Measurements from ENCODE around the gene SLC2A9. TPM values are rescaled to one million over a fixed set of nuclear protein-coding genes. Genes with fewer than 3 reads are reported as not detected.

Gene SLC2A9
- total RNA-seq, 1 donor from 2014 or later: 19.0 TPM

GRCh38 chr4:10022346-10023049 is 1.2 kb upstream of the SLC2A9 start:
- H3K27ac ChIP-seq: no peak overlapping the region
- H3K27me3 ChIP-seq: no peaks in the 10 kb centered on the region
- peaks cover 34% of the 10 kb centered on the region for H3K4me1 ChIP-seq
- no peak for TF ChIP-seq CTCF (IDR thresholded peaks at IDR 0.05)
- no peak for ATAC-seq
- intact Hi-C loops (cut with DNase I): no loop called here
- no peak for DNase-seq
- H3K4me3 ChIP-seq: no peak overlapping the region
- H3K9me3 ChIP-seq: no peaks in the 10 kb centered on the region
- no peaks in the 10 kb centered on the region for H3K36me3 ChIP-seq

GRCh38 chr4:10021653-10022023 is 341 bp upstream of the SLC2A9 start:
- intact Hi-C loops (cut with DNase I): no loop called here
- Histone ChIP-seq H3K4me1 (peaks cover 34% of the 10 kb centered on the region), H3K4me3 (peak overlapping the region; percentile 36), H3K27me3 (no peaks in the 10 kb centered on the region), H3K36me3 (no peaks in the 10 kb centered on the region), H3K9me3 (no peaks in the 10 kb centered on the region), H3K27ac (peak overlapping the region; percentile 65)
- TF ChIP-seq CTCF (IDR thresholded peaks at IDR 0.05): no peak
- ATAC-seq: no peak
- DNase-seq: no peak

GRCh38 chr4:10020106-10020505 is 1.2 kb downstream of the SLC2A9 start:
- Histone ChIP-seq H3K27me3 (no peaks in the 10 kb centered on the region), H3K4me3 (no peak overlapping the region), H3K9me3 (no peaks in the 10 kb centered on the region), H3K27ac (no peak overlapping the region), H3K36me3 (no peaks in the 10 kb centered on the region), H3K4me1 (peaks cover 34% of the 10 kb centered on the region)
- no peak for TF ChIP-seq CTCF (IDR thresholded peaks at IDR 0.05)
- DNase-seq (no peak), ATAC-seq (no peak)
- intact Hi-C loops (cut with DNase I): no loop called here

- Histone ChIP-seq H3K4me3 (peak overlapping the region; percentile 49), H3K27ac (peak overlapping the region; percentile 86), H3K9me3 (no peaks in the 10 kb centered on the region), H3K36me3 (no peaks in the 10 kb centered on the region), H3K4me1 (peaks cover 34% of the 10 kb centered on the region), H3K27me3 (no peaks in the 10 kb centered on the region)
- intact Hi-C loops (cut with DNase I): loop anchor here (5.0 kb wide), 1 partner anchor 257 kb away; no protein-coding TSS in a partner anchor
- ATAC-seq (peak; percentile 1), DNase-seq (no peak)
- no peak for TF ChIP-seq CTCF (IDR thresholded peaks at IDR 0.05)
These were observed 1.7 kb downstream of the SLC2A9 start for GRCh38 chr4:10019521-10020051.

- DNase-seq: peak; percentile 99
- peaks cover 34% of the 10 kb centered on the region for H3K4me1 ChIP-seq
- peak; percentile 98 for ATAC-seq
- intact Hi-C loops (cut with DNase I): loop anchor here (5.0 kb wide), 1 partner anchor 257 kb away; no protein-coding TSS in a partner anchor
- H3K4me3 ChIP-seq: peak overlapping the region; percentile 49
- peak; percentile 99 for TF ChIP-seq CTCF (IDR thresholded peaks at IDR 0.05)
- H3K9me3 ChIP-seq: no peaks in the 10 kb centered on the region
- no peaks in the 10 kb centered on the region for H3K36me3 ChIP-seq
- no peaks in the 10 kb centered on the region for H3K27me3 ChIP-seq
- H3K27ac ChIP-seq: peak overlapping the region; percentile 86
These were observed 2.4 kb downstream of the SLC2A9 start for GRCh38 chr4:10018818-10019461.

All from upper lobe of right lung (tissue), 1 donor.